Measurements from ENCODE around the gene EMID1. TPM values are rescaled to one million over a fixed set of nuclear protein-coding genes. Genes with fewer than 3 reads are reported as not detected.

Gene EMID1
- polyA plus RNA-seq, 1 donor (not counting 4 experiments of a cell fraction or from before 2014, with no cell fraction given) = not detected

- dilution Hi-C loops (cut with MboI; ENCODE audit: extremely low pct_ligation_motif_present, low sequenced_read_pairs) = no loop called here
- H3K27ac ChIP-seq (ENCODE audit: control insufficient read depth, insufficient read depth, low read length) = no peak overlapping the region
Observed at GRCh38 chr22:29183971-29184848, 21.5 kb upstream of the EMID1 start.

DNA sequence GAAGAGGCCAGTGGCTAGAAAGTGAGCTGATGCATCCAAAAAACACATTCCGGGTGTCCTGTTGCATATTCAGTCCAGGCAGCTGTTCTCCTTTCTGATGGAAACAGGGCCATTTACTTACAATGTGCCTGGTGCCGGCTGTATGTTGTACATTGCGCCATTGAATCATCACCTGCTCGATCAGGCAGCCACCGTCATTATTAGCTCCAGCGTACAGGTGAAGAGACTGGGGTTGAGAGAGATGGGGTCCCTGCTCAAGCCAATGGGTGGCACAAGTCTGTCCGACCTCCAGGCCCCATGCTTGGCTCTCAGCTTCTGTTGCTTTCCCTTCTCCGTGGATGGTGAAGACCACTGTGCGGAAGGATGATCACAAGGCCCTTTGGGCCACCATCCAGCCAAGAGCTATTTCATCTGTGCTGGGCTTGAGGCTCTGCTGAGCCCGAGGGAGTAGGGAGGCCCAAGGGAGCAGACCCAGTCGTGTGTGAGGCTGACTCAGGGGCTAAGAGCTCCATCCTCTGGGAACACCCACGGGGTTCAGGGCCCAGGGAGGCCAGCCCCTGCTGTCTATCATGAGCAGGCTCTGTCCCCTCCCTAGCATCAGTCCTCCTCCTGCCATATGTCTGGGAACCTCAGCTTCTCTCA lies 20.7 kb upstream of the EMID1 start:
- DNase-seq (ENCODE audit: low read depth, low spot score) = no peak
- H3K4me2 ChIP-seq (ENCODE audit: control insufficient read depth, extremely low read depth, insufficient read depth, low read depth, low read length) = no peak overlapping the region
- TF ChIP-seq CTCF (optimal IDR thresholded peaks at IDR 0.05 in 1 of 3, IDR thresholded peaks at IDR 0.05 in 1 of 3, conservative IDR thresholded peaks at IDR 0.05 in 1 of 3; ENCODE audit: extremely low read depth in 1 of 3, insufficient read depth in 2 of 3, low read length in 3 of 3) = no peak
- no peak for TF ChIP-seq EZH2 (IDR thresholded peaks at IDR 0.05; ENCODE audit: low read length)
- no peaks in the 10 kb centered on the region for H3K4me1 ChIP-seq (ENCODE audit: control insufficient read depth, extremely low read depth, insufficient read depth, low read length)
- no peaks in the 10 kb centered on the region for H3K9me1 ChIP-seq (ENCODE audit: control insufficient read depth, extremely low read depth, insufficient read depth, low read length)
- H2AFZ ChIP-seq (ENCODE audit: control insufficient read depth, low read length) = no peak overlapping the region
- dilution Hi-C loops (cut with MboI; ENCODE audit: extremely low pct_ligation_motif_present, low sequenced_read_pairs) = no loop called here
- no peaks in the 10 kb centered on the region for H3K27me3 ChIP-seq (ENCODE audit: control insufficient read depth, extremely low read depth, insufficient read depth, low read length)
- no peak for FAIRE-seq
- H3K27ac ChIP-seq (ENCODE audit: control insufficient read depth, insufficient read depth, low read length) = no peak overlapping the region
- H3K36me3 ChIP-seq (ENCODE audit: control insufficient read depth in 2 of 2, extremely low read depth in 1 of 2, insufficient read depth in 2 of 2, low read length in 2 of 2) = no peaks in the 10 kb centered on the region
- H3K9ac ChIP-seq (ENCODE audit: control insufficient read depth, extremely low read depth, insufficient read depth, low read length) = no peak overlapping the region
- no peaks in the 10 kb centered on the region for H4K20me1 ChIP-seq (ENCODE audit: control insufficient read depth, extremely low read depth, insufficient read depth, low read length)
- H3K9me3 ChIP-seq (ENCODE audit: control insufficient read depth, low read depth, low read length) = no peaks in the 10 kb centered on the region
- H3K79me2 ChIP-seq (ENCODE audit: control insufficient read depth, insufficient read depth, low read length) = no peaks in the 10 kb centered on the region
- no peak overlapping the region for H3K4me3 ChIP-seq (ENCODE audit: control insufficient read depth in 2 of 3, extremely low read depth in 1 of 3, insufficient read depth in 2 of 3, low read depth in 1 of 3, low read length in 3 of 3)

More at GRCh38 chr22:29183971-29184848, 21.5 kb upstream of the EMID1 start:
- H3K36me3 ChIP-seq (ENCODE audit: control insufficient read depth in 2 of 2, extremely low read depth in 1 of 2, insufficient read depth in 2 of 2, low read length in 2 of 2) = no peaks in the 10 kb centered on the region
- no peaks in the 10 kb centered on the region for H3K9me3 ChIP-seq (ENCODE audit: control insufficient read depth, low read depth, low read length)
- no peaks in the 10 kb centered on the region for H3K9me1 ChIP-seq (ENCODE audit: control insufficient read depth, extremely low read depth, insufficient read depth, low read length)
- DNase-seq (ENCODE audit: low read depth, low spot score) (no peak), FAIRE-seq (no peak)
- H3K27me3 ChIP-seq (ENCODE audit: control insufficient read depth, extremely low read depth, insufficient read depth, low read length) = no peaks in the 10 kb centered on the region
- no peak overlapping the region for H2AFZ ChIP-seq (ENCODE audit: control insufficient read depth, low read length)
- TF ChIP-seq EZH2 (IDR thresholded peaks at IDR 0.05; ENCODE audit: low read length) (no peak), CTCF (optimal IDR thresholded peaks at IDR 0.05 in 1 of 3, IDR thresholded peaks at IDR 0.05 in 1 of 3, conservative IDR thresholded peaks at IDR 0.05 in 1 of 3; ENCODE audit: extremely low read depth in 1 of 3, insufficient read depth in 2 of 3, low read length in 3 of 3) (no peak)
- H3K4me1 ChIP-seq (ENCODE audit: control insufficient read depth, extremely low read depth, insufficient read depth, low read length) = no peaks in the 10 kb centered on the region
- H3K4me3 ChIP-seq (ENCODE audit: control insufficient read depth in 2 of 3, extremely low read depth in 1 of 3, insufficient read depth in 2 of 3, low read depth in 1 of 3, low read length in 3 of 3) = no peak overlapping the region
- no peak overlapping the region for H3K4me2 ChIP-seq (ENCODE audit: control insufficient read depth, extremely low read depth, insufficient read depth, low read depth, low read length)
- H3K79me2 ChIP-seq (ENCODE audit: control insufficient read depth, insufficient read depth, low read length) = no peaks in the 10 kb centered on the region
- no peaks in the 10 kb centered on the region for H4K20me1 ChIP-seq (ENCODE audit: control insufficient read depth, extremely low read depth, insufficient read depth, low read length)
- no peak overlapping the region for H3K9ac ChIP-seq (ENCODE audit: control insufficient read depth, extremely low read depth, insufficient read depth, low read length)

Measured in keratinocyte (primary cell).